AG10803 (cell line): Measurements from ENCODE around the gene RPRD2.

Experiments
- DNase-seq: peaks from one replicate; pipeline ENCODE4 v3.0.0; 2010; ENCODE audit warnings: low read depth
- H3K4me3 ChIP-seq: 2 replicates; pipeline ENCODE4 v1.5.1; 2011; ENCODE audit warnings: mild to moderate bottlenecking, low read length, control low read depth
- TF ChIP-seq, protein P1 (sequence below): conservative IDR thresholded peaks from 2 replicates; pipeline ENCODE4 v1.5.1; 2011; ENCODE audit warnings: mild to moderate bottlenecking, low read length, control low read depth, inconsistent platforms

The RPRD2 gene

DNA sequence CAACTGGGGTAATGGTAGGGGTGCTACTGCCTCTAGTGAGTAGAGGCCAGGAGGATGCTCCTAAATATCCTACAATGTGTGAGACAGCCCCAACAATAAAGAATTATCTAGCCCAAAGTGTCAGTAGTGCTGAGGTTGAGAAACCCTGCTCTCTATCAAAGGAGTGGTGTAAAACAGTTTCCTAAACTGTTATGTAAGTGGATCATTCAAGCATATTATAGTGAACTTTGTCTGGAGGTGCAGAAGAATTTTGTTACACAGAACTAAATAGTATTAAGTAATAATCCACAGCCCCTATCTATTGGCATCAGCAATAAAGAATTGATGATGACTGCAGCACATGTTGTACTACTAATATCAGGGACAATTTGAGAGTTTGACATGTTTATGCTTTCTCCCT, 103.0 kb downstream of the RPRD2 start:
- no peak for DNase-seq
- no peak overlapping the region for H3K4me3 ChIP-seq
- TF ChIP-seq, protein P1, sequence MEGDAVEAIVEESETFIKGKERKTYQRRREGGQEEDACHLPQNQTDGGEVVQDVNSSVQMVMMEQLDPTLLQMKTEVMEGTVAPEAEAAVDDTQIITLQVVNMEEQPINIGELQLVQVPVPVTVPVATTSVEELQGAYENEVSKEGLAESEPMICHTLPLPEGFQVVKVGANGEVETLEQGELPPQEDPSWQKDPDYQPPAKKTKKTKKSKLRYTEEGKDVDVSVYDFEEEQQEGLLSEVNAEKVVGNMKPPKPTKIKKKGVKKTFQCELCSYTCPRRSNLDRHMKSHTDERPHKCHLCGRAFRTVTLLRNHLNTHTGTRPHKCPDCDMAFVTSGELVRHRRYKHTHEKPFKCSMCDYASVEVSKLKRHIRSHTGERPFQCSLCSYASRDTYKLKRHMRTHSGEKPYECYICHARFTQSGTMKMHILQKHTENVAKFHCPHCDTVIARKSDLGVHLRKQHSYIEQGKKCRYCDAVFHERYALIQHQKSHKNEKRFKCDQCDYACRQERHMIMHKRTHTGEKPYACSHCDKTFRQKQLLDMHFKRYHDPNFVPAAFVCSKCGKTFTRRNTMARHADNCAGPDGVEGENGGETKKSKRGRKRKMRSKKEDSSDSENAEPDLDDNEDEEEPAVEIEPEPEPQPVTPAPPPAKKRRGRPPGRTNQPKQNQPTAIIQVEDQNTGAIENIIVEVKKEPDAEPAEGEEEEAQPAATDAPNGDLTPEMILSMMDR = no peak

DNA sequence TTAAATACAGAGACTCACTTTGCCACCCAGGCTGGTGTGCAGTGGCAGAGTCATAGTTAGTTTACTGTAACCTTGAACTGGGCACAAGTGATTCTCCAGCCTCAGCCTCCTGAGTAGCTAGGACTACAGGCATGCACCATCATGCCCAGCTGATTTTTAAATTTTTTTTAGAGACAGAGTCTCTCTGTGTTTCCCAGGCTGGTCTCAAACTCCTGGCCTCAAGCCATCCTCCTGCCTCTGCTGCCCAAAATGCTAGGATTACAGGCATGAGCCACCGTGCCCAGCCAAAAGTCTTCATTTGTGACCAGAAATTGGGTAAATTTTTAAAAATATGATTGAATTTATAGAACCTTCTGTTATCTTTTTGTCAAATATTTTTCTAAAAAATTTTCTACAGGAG, 105.3 kb downstream of the RPRD2 start:
- TF ChIP-seq, protein P1 = no peak
- H3K4me3 ChIP-seq = no peak overlapping the region
- no peak for DNase-seq

DNA sequence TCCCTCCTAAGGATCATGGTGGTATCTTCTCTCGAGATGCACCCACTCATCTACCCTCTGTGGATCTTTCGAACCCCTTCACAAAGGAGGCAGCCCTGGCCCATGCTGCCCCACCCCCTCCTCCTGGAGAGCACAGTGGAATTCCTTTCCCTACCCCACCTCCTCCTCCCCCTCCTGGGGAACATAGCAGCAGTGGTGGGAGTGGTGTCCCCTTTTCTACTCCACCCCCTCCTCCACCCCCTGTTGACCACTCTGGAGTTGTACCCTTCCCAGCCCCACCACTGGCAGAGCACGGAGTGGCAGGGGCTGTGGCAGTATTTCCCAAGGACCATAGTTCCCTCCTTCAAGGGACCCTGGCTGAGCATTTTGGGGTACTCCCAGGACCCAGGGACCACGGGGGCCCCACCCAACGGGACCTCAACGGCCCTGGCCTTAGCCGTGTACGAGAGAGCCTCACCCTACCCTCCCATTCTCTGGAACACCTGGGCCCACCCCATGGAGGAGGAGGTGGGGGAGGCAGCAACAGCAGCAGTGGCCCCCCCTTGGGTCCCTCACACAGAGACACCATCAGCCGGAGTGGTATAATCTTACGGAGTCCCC, 108.8 kb downstream of the RPRD2 start:
- no peak for DNase-seq
- TF ChIP-seq, protein P1 = no peak
- H3K4me3 ChIP-seq = no peak overlapping the region

DNA sequence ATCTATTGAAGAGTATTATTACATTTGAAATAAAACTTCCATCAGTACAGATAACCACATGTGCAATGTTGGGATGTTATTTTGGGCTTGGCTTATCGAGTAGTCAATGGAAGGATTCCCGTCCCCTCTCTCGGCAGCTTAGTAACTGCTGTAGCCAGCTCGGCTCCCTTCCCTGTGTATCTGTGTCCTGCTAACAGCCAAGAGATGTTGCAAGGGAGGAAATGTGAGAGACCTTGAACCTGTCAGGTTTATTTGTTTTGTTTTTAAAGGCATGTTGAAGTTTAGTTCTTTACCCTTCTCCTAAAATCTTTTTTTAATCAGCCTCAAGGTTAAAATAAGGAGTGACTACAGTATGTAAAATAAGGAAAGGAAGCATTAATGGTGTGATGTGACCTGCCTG, 109.7 kb downstream of the RPRD2 start:
- DNase-seq = no peak
- TF ChIP-seq, protein P1 = no peak
- no peak overlapping the region for H3K4me3 ChIP-seq

DNA sequence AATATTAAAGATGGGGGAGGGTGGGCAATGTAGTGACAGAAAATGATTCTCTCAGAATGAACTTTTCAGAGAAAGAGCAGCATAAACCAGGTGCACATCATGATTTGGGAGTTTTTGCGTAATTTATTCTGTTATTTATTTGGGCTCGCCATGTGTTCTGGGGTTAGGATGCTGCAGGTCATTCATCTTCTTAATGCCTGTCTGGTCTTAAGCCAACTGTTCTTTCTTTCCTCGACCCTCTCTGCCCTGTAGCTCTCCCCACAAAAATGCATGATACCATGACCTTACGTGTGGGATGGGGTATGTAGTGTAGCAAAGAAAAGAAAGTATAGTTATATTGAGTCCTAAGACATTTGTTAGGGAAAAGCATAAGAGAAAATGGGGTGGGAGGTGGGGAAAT, 110.9 kb downstream of the RPRD2 start:
- no peak for DNase-seq
- TF ChIP-seq, protein P1 = no peak
- H3K4me3 ChIP-seq = no peak overlapping the region

DNA sequence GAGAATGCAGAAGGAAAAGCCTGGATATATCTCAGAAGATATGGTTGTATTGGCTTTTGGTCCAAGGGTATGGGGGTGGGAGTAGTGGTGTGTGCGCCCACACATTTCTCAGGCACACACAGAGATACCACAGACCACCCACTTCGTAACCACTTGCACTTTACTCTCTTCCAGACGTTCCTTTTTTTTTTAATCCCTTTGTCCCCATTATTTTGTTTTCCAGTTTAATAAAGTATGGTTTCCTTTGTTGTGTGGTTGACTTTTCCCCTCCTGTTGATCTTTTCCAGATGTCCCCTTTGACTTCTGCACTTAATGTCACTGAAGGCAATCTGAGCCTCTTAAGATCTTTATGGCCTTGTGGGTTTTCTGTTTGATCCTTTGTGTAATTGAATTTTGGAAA, 112.8 kb downstream of the RPRD2 start:
- no peak overlapping the region for H3K4me3 ChIP-seq
- TF ChIP-seq, protein P1 = no peak
- no peak for DNase-seq

DNA sequence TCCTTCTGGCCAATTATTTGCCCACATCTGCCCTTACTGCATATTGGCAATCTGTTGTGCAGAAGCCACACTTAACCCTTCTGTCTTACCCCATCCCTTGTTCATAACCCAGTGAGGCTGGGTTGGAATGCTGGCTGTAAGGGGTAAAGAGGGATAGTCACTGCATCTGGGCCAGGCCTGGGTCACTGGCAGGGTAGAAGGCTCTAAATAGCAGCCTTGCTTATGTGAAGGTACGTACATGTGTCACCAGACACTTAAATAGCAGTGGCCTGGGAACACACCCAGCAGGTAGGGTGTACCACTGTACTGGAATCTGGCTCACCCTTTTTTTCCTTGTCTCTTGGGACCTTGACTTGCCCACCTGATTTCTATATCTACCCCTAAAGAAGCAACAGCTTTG, 113.4 kb downstream of the RPRD2 start:
- H3K4me3 ChIP-seq = no peak overlapping the region
- DNase-seq = no peak
- TF ChIP-seq, protein P1 = no peak
